Stomach (tissue), 4 donors: ENCODE results near the gene SCUBE3.

Experiments
- POLR2A ChIP-seq, 4 donors: fragments of 450-650 bp; IDR thresholded peaks; one replicate each; pipeline ENCODE4 v1.6.1; 2016; ENCODE audit warnings: antibody characterized with exemption in 4 of 4, control low read depth in 2 of 4, mild to moderate bottlenecking in 1 of 4, moderate library complexity in 1 of 4
- TF ChIP-seq, protein P1 (sequence below), 7 experiments: fragments of 450-650 bp in 4 of 7; fragments of 200-600 bp in 3 of 7; sonication (generic) in 3 of 7; IDR thresholded peaks; one replicate each; pipeline ENCODE4 v1.5.1; 2016 to 2019; ENCODE audit warnings: antibody characterized with exemption in 7 of 7, control low read depth in 2 of 7, mild to moderate bottlenecking in 1 of 7

GRCh38 chr6:35282472-35282871 is 68.7 kb downstream of the SCUBE3 start:
- TF ChIP-seq, protein P1, sequence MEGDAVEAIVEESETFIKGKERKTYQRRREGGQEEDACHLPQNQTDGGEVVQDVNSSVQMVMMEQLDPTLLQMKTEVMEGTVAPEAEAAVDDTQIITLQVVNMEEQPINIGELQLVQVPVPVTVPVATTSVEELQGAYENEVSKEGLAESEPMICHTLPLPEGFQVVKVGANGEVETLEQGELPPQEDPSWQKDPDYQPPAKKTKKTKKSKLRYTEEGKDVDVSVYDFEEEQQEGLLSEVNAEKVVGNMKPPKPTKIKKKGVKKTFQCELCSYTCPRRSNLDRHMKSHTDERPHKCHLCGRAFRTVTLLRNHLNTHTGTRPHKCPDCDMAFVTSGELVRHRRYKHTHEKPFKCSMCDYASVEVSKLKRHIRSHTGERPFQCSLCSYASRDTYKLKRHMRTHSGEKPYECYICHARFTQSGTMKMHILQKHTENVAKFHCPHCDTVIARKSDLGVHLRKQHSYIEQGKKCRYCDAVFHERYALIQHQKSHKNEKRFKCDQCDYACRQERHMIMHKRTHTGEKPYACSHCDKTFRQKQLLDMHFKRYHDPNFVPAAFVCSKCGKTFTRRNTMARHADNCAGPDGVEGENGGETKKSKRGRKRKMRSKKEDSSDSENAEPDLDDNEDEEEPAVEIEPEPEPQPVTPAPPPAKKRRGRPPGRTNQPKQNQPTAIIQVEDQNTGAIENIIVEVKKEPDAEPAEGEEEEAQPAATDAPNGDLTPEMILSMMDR (IDR thresholded peaks at IDR 0.05): no peak
- TF ChIP-seq POLR2A (IDR thresholded peaks at IDR 0.05): no peak
